Endothelial cell of umbilical vein (primary cell): ENCODE measurements around the gene ZHX3.

Experiments
- EZH2 ChIP-seq: IDR thresholded peaks from 2 replicates; pipeline ENCODE4 v1.6.1; 2012; ENCODE audit warnings: borderline replicate concordance, low read depth, mild to moderate bottlenecking, moderate library complexity, low read length, inconsistent platforms; ENCODE audit not compliant: severe bottlenecking
- POLR2AphosphoS5 ChIP-seq: IDR thresholded peaks from 2 replicates; pipeline ENCODE4 v1.6.1; 2012; ENCODE audit warnings: low read depth, mild to moderate bottlenecking, control low read depth, low read length, moderate library complexity; ENCODE audit not compliant: insufficient read depth
- TF ChIP-seq, protein P1 (sequence below), 2 donors: IDR thresholded peaks; 1 replicate in 1 of 2; 2 replicates in 1 of 2; pipeline ENCODE4 v1.5.1; 2011; ENCODE audit warnings: low read length in 2 of 2, mild to moderate bottlenecking in 2 of 2, moderate library complexity in 2 of 2, control low read depth in 1 of 2, inconsistent platforms in 1 of 2, low read depth in 1 of 2; ENCODE audit not compliant: insufficient read depth in 1 of 2; ENCODE audit errors: extremely low read depth in 1 of 2

DNA sequence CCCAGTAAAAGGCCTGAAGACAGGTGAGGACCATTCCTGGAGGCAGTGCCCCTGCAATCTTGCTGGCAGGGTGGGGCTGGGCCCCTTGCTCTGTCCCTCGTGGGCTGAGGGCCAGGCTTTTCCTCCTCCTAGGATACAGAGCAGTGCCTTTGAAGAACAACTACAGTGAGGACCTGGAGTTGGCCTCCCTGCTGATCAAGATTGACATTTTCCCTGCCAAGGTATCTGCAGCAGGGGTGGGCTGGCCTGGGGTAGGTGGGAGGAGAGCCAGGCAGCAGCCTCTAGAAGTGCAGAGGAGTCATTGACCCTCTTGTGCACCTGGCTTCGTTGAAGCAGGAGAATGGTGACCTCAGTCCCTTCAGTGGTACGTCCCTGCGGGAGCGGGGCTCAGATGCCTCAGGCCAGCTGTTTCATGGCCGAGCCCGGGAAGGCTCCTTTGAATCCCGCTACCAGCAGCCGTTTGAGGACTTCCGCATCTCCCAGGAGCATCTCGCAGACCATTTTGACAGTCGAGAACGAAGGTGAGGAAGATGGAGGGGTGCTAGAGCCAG lies 143.7 kb downstream of the ZHX3 start:
- TF ChIP-seq, protein P1, sequence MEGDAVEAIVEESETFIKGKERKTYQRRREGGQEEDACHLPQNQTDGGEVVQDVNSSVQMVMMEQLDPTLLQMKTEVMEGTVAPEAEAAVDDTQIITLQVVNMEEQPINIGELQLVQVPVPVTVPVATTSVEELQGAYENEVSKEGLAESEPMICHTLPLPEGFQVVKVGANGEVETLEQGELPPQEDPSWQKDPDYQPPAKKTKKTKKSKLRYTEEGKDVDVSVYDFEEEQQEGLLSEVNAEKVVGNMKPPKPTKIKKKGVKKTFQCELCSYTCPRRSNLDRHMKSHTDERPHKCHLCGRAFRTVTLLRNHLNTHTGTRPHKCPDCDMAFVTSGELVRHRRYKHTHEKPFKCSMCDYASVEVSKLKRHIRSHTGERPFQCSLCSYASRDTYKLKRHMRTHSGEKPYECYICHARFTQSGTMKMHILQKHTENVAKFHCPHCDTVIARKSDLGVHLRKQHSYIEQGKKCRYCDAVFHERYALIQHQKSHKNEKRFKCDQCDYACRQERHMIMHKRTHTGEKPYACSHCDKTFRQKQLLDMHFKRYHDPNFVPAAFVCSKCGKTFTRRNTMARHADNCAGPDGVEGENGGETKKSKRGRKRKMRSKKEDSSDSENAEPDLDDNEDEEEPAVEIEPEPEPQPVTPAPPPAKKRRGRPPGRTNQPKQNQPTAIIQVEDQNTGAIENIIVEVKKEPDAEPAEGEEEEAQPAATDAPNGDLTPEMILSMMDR (IDR thresholded peaks at IDR 0.05; ENCODE audit: extremely low read depth in 1 of 2, insufficient read depth in 1 of 2, low read depth in 1 of 2, low read length in 2 of 2) = no peak
- TF ChIP-seq POLR2AphosphoS5 = no peak
- TF ChIP-seq EZH2 = no peak
